ENCODE results near the gene THAP5.
A peak's percentile ranks its signal among the peaks of the same experiment; 100 is the strongest.

The THAP5 gene

GRCh38 chr7:108529341-108529740 is 40.2 kb downstream of the THAP5 start:
- H3K79me2 ChIP-seq (ENCODE audit: insufficient read depth, low read length) = peaks cover 13% of the 10 kb centered on the region
- peaks cover 35% of the 10 kb centered on the region for H3K4me1 ChIP-seq (ENCODE audit: insufficient read depth, low read length, severe bottlenecking)
- no peak overlapping the region for H2AFZ ChIP-seq (ENCODE audit: low read length)
- no peak overlapping the region for H3K9ac ChIP-seq (ENCODE audit: low read length)
- H4K20me1 ChIP-seq (ENCODE audit: insufficient read depth, low read length) = no peaks in the 10 kb centered on the region
- no peaks in the 10 kb centered on the region for H3F3A ChIP-seq (ENCODE audit: insufficient read depth, low read length)
- H3K9me2 ChIP-seq (ENCODE audit: low read depth, low read length) = no peaks in the 10 kb centered on the region
- H3K27me3 ChIP-seq (ENCODE audit: insufficient read depth, low read length) = no peaks in the 10 kb centered on the region
- no peak overlapping the region for H3K4me3 ChIP-seq (ENCODE audit: low read depth, low read length, poor library complexity, severe bottlenecking)
- H3K4me2 ChIP-seq (ENCODE audit: low read length) = no peak overlapping the region
- no peak for TF ChIP-seq EZH2 (IDR thresholded peaks at IDR 0.05; ENCODE audit: borderline replicate concordance, low read length)
- no peak for TF ChIP-seq CTCF (IDR thresholded peaks at IDR 0.05; ENCODE audit: low read length)
- no peaks in the 10 kb centered on the region for H3K9me3 ChIP-seq (ENCODE audit: low read length)
- no peak overlapping the region for H3K27ac ChIP-seq (ENCODE audit: low read depth, low read length, poor library complexity, severe bottlenecking)
- H3K36me3 ChIP-seq (ENCODE audit: insufficient read depth, low read length) = no peaks in the 10 kb centered on the region

GRCh38 chr7:108528183-108528712 is 41.3 kb downstream of the THAP5 start:
- Histone ChIP-seq H4K20me1 (ENCODE audit: insufficient read depth, low read length) (no peaks in the 10 kb centered on the region), H3K36me3 (ENCODE audit: insufficient read depth, low read length) (no peaks in the 10 kb centered on the region), H3K9me3 (ENCODE audit: low read length) (no peaks in the 10 kb centered on the region), H2AFZ (ENCODE audit: low read length) (no peak overlapping the region), H3K4me1 (ENCODE audit: insufficient read depth, low read length, severe bottlenecking) (peaks cover 44% of the 10 kb centered on the region), H3K4me3 (ENCODE audit: low read depth, low read length, poor library complexity, severe bottlenecking) (no peak overlapping the region), H3K9me2 (ENCODE audit: low read depth, low read length) (no peaks in the 10 kb centered on the region), H3F3A (ENCODE audit: insufficient read depth, low read length) (no peaks in the 10 kb centered on the region), H3K9ac (ENCODE audit: low read length) (no peak overlapping the region), H3K27ac (ENCODE audit: low read depth, low read length, poor library complexity, severe bottlenecking) (no peak overlapping the region), H3K79me2 (ENCODE audit: insufficient read depth, low read length) (peaks cover 24% of the 10 kb centered on the region), H3K4me2 (ENCODE audit: low read length) (no peak overlapping the region), H3K27me3 (ENCODE audit: insufficient read depth, low read length) (no peaks in the 10 kb centered on the region)
- TF ChIP-seq EZH2 (IDR thresholded peaks at IDR 0.05; ENCODE audit: borderline replicate concordance, low read length) (no peak), CTCF (IDR thresholded peaks at IDR 0.05; ENCODE audit: low read length) (no peak)

- no peak for TF ChIP-seq CTCF (IDR thresholded peaks at IDR 0.05; ENCODE audit: low read length)
- no peak for TF ChIP-seq EZH2 (IDR thresholded peaks at IDR 0.05; ENCODE audit: borderline replicate concordance, low read length)
- Histone ChIP-seq H3K4me3 (ENCODE audit: low read depth, low read length, poor library complexity, severe bottlenecking) (peak overlapping the region; percentile 94), H4K20me1 (ENCODE audit: insufficient read depth, low read length) (no peaks in the 10 kb centered on the region), H3K79me2 (ENCODE audit: insufficient read depth, low read length) (peaks cover 38% of the 10 kb centered on the region), H3K9me2 (ENCODE audit: low read depth, low read length) (no peaks in the 10 kb centered on the region), H3K4me2 (ENCODE audit: low read length) (peak overlapping the region; percentile 80), H2AFZ (ENCODE audit: low read length) (0 out of 2 replicates have a peak overlapping the region, but pooled peaks have one; percentile 1), H3K27ac (ENCODE audit: low read depth, low read length, poor library complexity, severe bottlenecking) (peak overlapping the region; percentile 77), H3K36me3 (ENCODE audit: insufficient read depth, low read length) (no peaks in the 10 kb centered on the region), H3K4me1 (ENCODE audit: insufficient read depth, low read length, severe bottlenecking) (peaks cover 46% of the 10 kb centered on the region), H3F3A (ENCODE audit: insufficient read depth, low read length) (no peaks in the 10 kb centered on the region), H3K27me3 (ENCODE audit: insufficient read depth, low read length) (no peaks in the 10 kb centered on the region), H3K9ac (ENCODE audit: low read length) (peak overlapping the region; percentile 88), H3K9me3 (ENCODE audit: low read length) (no peaks in the 10 kb centered on the region)
These were observed 42.8 kb downstream of the THAP5 start for GRCh38 chr7:108526768-108527017.
